HEK293 (cell line): ENCODE measurements around the gene RUNX1.

Source experiments
- CTCF ChIA-PET: fragments of 350-600 bp; formaldehyde crosslinking; extraction: SDS; loops from one replicate; lab custom pipeline; 2021; ENCODE audit warnings: antibody characterized with exemption; lab: Yijun Ruan, JAX
- POLR2A ChIA-PET: fragments of 300-600 bp; formaldehyde crosslinking; extraction: SDS; loops from one replicate; lab custom pipeline; 2020; ENCODE audit warnings: antibody characterized with exemption, inconsistent platforms; lab: Yijun Ruan, JAX
- H3K27ac ChIP-seq: fragments of 200-500 bp; sonication (Bioruptor generic); 2 replicates; pipeline ENCODE4 v1.5.1; 2014; ENCODE audit warnings: low read depth, low read length, control low read depth, inconsistent platforms; ENCODE audit errors: extremely low read depth
- H3K36me3 ChIP-seq, 2 experiments: fragments of 200-500 bp in 1 of 2; sonication (Bioruptor generic) in 1 of 2; 1 replicate in 1 of 2; 2 replicates in 1 of 2; pipeline ENCODE4 v1.5.1; 2014 to 2017; ENCODE audit warnings: inconsistent platforms in 2 of 2, low read length in 2 of 2; ENCODE audit not compliant: control insufficient read depth in 2 of 2, insufficient read depth in 1 of 2
- H3K4me1 ChIP-seq: fragments of 200-500 bp; sonication (Bioruptor generic); 2 replicates; pipeline ENCODE4 v1.5.1; 2014; ENCODE audit warnings: mild to moderate bottlenecking, low read length, inconsistent platforms; ENCODE audit not compliant: control insufficient read depth, insufficient read depth
- H3K4me3 ChIP-seq: 2 replicates; pipeline ENCODE4 v1.5.1; 2011; ENCODE audit warnings: low read depth, mild to moderate bottlenecking, control low read depth, low read length, moderate library complexity
- H3K9me3 ChIP-seq: fragments of 200-500 bp; sonication (Bioruptor generic); 2 replicates; pipeline ENCODE4 v1.5.1; 2014; ENCODE audit warnings: low read depth, low read length, inconsistent platforms; ENCODE audit not compliant: control insufficient read depth, insufficient read depth
- HOXA7 ChIP-seq: sonication (generic); formaldehyde crosslinking; IDR thresholded peaks from 2 replicates; pipeline ENCODE4 v1.8.1; 2022; ENCODE audit warnings: missing genetic modification reagents, borderline replicate concordance
- KLF16 ChIP-seq: fragments of 450-650 bp; formaldehyde crosslinking; IDR thresholded peaks from 2 replicates; pipeline ENCODE4 v1.5.1; 2017; ENCODE audit warnings: missing biosample characterization, missing genetic modification characterization
- PRDM1 ChIP-seq: fragments of 450-650 bp; formaldehyde crosslinking; IDR thresholded peaks from 2 replicates; pipeline ENCODE4; 2016; ENCODE audit warnings: missing biosample characterization, missing genetic modification characterization
- ZBTB48 ChIP-seq: fragments of 450-650 bp; formaldehyde crosslinking; IDR thresholded peaks from 2 replicates; pipeline ENCODE4 v1.5.1; 2016; ENCODE audit warnings: missing biosample characterization, missing genetic modification characterization
- ZEB2 ChIP-seq: fragments of 450-650 bp; formaldehyde crosslinking; IDR thresholded peaks from 2 replicates; pipeline ENCODE4 v1.5.1; 2016; ENCODE audit warnings: missing biosample characterization, missing genetic modification characterization
- ZNF157 ChIP-seq: fragments of 450-650 bp; formaldehyde crosslinking; IDR thresholded peaks from 2 replicates; pipeline ENCODE4 v1.5.1; 2016; ENCODE audit warnings: missing biosample characterization, missing genetic modification characterization
- ZNF211 ChIP-seq: fragments of 450-650 bp; formaldehyde crosslinking; IDR thresholded peaks from 2 replicates; pipeline ENCODE4 v1.5.1; 2016; ENCODE audit warnings: low read depth, missing biosample characterization, missing genetic modification characterization
- ZNF341 ChIP-seq: fragments of 450-650 bp; formaldehyde crosslinking; IDR thresholded peaks from 2 replicates; pipeline ENCODE4; 2016; ENCODE audit warnings: low read depth, missing biosample characterization, missing genetic modification characterization
- ZNF354C ChIP-seq: fragments of 450-650 bp; formaldehyde crosslinking; IDR thresholded peaks from 2 replicates; pipeline ENCODE4 v1.5.1; 2016; ENCODE audit warnings: missing biosample characterization, missing genetic modification characterization, low read depth, borderline replicate concordance
- ZNF518A ChIP-seq: fragments of 450-650 bp; formaldehyde crosslinking; conservative IDR thresholded peaks from 2 replicates; pipeline ENCODE4 v1.5.1; 2016; ENCODE audit warnings: low read depth, missing biosample characterization, missing genetic modification characterization
- ZNF558 ChIP-seq: fragments of 450-650 bp; formaldehyde crosslinking; IDR thresholded peaks from 2 replicates; pipeline ENCODE4 v1.5.1; 2016; ENCODE audit warnings: missing biosample characterization, missing genetic modification characterization
- ZXDB ChIP-seq: fragments of 450-650 bp; formaldehyde crosslinking; IDR thresholded peaks from 2 replicates; pipeline ENCODE4 v1.5.1; 2016; ENCODE audit warnings: missing biosample characterization, missing genetic modification characterization
- TF ChIP-seq, protein P1 (sequence below): fragments of 450-650 bp; formaldehyde crosslinking; IDR thresholded peaks from 2 replicates; pipeline ENCODE4 v1.5.1; 2016; ENCODE audit warnings: missing biosample characterization, missing genetic modification characterization
- TF ChIP-seq, protein P2 (sequence below): fragments of 450-650 bp; formaldehyde crosslinking; IDR thresholded peaks from 2 replicates; pipeline ENCODE4 v1.5.1; 2016; ENCODE audit warnings: missing biosample characterization, missing genetic modification characterization
- TF ChIP-seq, protein P3 (sequence below): fragments of 450-650 bp; formaldehyde crosslinking; IDR thresholded peaks from 2 replicates; pipeline ENCODE4 v1.5.1; 2016; ENCODE audit warnings: missing biosample characterization, missing genetic modification characterization

Gene RUNX1

DNA sequence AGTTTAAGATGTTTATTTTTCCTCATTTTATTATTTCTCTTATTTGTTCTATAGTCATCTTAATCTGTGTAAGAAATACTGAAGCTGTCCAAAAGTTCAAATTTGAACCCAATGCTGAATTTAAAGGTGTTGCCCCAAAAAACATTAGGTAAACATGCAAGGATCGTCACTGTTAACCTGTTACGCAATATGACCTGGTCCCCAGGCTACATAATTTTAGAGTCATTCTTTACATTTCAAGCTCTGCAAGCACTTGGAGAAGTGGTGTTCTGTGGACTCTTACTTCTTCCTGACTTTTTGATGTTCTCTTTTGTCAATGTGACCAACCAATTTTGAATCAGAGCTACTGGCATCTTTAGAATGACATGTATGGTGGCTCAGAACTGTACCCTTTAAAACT lies 274.4 kb downstream of the RUNX1 start:
- H3K4me1 ChIP-seq = peaks cover 5% of the 10 kb centered on the region; the same call in 1 of the 2 replicates
- TF ChIP-seq, protein P1, sequence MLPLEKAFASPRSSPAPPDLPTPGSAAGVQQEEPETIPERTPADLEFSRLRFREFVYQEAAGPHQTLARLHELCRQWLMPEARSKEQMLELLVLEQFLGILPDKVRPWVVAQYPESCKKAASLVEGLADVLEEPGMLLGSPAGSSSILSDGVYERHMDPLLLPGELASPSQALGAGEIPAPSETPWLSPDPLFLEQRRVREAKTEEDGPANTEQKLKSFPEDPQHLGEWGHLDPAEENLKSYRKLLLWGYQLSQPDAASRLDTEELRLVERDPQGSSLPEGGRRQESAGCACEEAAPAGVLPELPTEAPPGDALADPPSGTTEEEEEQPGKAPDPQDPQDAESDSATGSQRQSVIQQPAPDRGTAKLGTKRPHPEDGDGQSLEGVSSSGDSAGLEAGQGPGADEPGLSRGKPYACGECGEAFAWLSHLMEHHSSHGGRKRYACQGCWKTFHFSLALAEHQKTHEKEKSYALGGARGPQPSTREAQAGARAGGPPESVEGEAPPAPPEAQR (tag by site-specific recombination) = no peak
- TF ChIP-seq ZNF354C (tag by site-specific recombination) (no peak), ZNF211 (tag by site-specific recombination) (no peak), ZBTB48 (tag by site-specific recombination) (no peak), ZNF558 (tag by site-specific recombination) (no peak), HOXA7 (CRISPR knock-in tag) (no peak), KLF16 (tag by site-specific recombination) (no peak)
- TF ChIP-seq, protein P2, sequence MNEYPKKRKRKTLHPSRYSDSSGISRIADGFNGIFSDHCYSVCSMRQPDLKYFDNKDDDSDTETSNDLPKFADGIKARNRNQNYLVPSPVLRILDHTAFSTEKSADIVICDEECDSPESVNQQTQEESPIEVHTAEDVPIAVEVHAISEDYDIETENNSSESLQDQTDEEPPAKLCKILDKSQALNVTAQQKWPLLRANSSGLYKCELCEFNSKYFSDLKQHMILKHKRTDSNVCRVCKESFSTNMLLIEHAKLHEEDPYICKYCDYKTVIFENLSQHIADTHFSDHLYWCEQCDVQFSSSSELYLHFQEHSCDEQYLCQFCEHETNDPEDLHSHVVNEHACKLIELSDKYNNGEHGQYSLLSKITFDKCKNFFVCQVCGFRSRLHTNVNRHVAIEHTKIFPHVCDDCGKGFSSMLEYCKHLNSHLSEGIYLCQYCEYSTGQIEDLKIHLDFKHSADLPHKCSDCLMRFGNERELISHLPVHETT (tag by site-specific recombination) = no peak
- H3K27ac ChIP-seq = no peak overlapping the region
- no peaks in the 10 kb centered on the region for H3K9me3 ChIP-seq
- CTCF ChIA-PET = interaction anchor here (1.0 to 1.3 kb wide), 2 partner anchors 29 to 82 kb away, joined by 3 read pairs; no protein-coding TSS in a partner anchor
- no peak overlapping the region for H3K4me3 ChIP-seq
- no peaks in the 10 kb centered on the region for H3K36me3 ChIP-seq
- POLR2A ChIA-PET = interaction anchor here (0.9 kb wide), 1 partner anchor 114 kb away, joined by 3 read pairs; no protein-coding TSS in a partner anchor

- TF ChIP-seq ZXDB (tag by site-specific recombination) = no peak
- TF ChIP-seq, protein P3, sequence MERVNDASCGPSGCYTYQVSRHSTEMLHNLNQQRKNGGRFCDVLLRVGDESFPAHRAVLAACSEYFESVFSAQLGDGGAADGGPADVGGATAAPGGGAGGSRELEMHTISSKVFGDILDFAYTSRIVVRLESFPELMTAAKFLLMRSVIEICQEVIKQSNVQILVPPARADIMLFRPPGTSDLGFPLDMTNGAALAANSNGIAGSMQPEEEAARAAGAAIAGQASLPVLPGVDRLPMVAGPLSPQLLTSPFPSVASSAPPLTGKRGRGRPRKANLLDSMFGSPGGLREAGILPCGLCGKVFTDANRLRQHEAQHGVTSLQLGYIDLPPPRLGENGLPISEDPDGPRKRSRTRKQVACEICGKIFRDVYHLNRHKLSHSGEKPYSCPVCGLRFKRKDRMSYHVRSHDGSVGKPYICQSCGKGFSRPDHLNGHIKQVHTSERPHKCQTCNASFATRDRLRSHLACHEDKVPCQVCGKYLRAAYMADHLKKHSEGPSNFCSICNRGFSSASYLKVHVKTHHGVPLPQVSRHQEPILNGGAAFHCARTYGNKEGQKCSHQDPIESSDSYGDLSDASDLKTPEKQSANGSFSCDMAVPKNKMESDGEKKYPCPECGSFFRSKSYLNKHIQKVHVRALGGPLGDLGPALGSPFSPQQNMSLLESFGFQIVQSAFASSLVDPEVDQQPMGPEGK (tag by site-specific recombination) = 0 out of 2 replicates have a peak, but pooled peaks have one; percentile 17
- TF ChIP-seq ZNF518A (tag by site-specific recombination) = peak; percentile 59
- TF ChIP-seq PRDM1 (tag by site-specific recombination) = peak; percentile 54; the same call in 1 of the 2 replicates
- no peak for TF ChIP-seq ZNF341 (tag by site-specific recombination)
- peak; percentile 54; the same call in 1 of the 2 replicates for TF ChIP-seq ZNF157 (tag by site-specific recombination)
- peak; percentile 22; the same call in 1 of the 2 replicates for TF ChIP-seq ZEB2 (tag by site-specific recombination)
- no peak overlapping the region for H3K4me3 ChIP-seq
- H3K9me3 ChIP-seq = no peaks in the 10 kb centered on the region
- H3K36me3 ChIP-seq = no peaks in the 10 kb centered on the region
- H3K27ac ChIP-seq = no peak overlapping the region; the same call in 1 of the 2 replicates
- ChIA-PET CTCF (interaction anchor here (1.0 kb wide), 1 partner anchor 10 kb away, joined by 3 read pairs; no protein-coding TSS in a partner anchor), POLR2A (no interaction called here)
- H3K4me1 ChIP-seq = peaks cover 5% of the 10 kb centered on the region; the same call in 1 of the 2 replicates
Observed at GRCh38 chr21:34771512-34772028, 277.5 kb downstream of the RUNX1 start.
